GM10847 (cell line): Measurements from ENCODE around the gene DRD4.

ENCODE experiments used
- POLR2A ChIP-seq: IDR thresholded peaks from 2 replicates; pipeline ENCODE4 v1.6.1; 2011; ENCODE audit not compliant: insufficient read length; ENCODE audit errors: extremely low read depth

DRD4 gene

GRCh38 chr11:643849-644738, 7.0 kb downstream of the DRD4 start:
- TF ChIP-seq POLR2A, result no peak

GRCh38 chr11:645536-645935, 8.5 kb downstream of the DRD4 start:
- TF ChIP-seq POLR2A, result no peak

- no peak for TF ChIP-seq POLR2A
These were observed 9.1 kb downstream of the DRD4 start for GRCh38 chr11:646214-646613.

- TF ChIP-seq POLR2A, result no peak
These were observed 13.4 kb downstream of the DRD4 start for GRCh38 chr11:650482-650881.

- no peak for TF ChIP-seq POLR2A
These were observed 16.8 kb downstream of the DRD4 start for GRCh38 chr11:653837-654236.

GRCh38 chr11:655036-655726, 18.1 kb downstream of the DRD4 start:
- no peak for TF ChIP-seq POLR2A

- TF ChIP-seq POLR2A, result no peak
These were observed 19.4 kb downstream of the DRD4 start for GRCh38 chr11:656426-656825.

- TF ChIP-seq POLR2A, result no peak
These were observed 19.8 kb downstream of the DRD4 start for GRCh38 chr11:656866-657265.

GRCh38 chr11:657691-658126, 20.6 kb downstream of the DRD4 start:
- TF ChIP-seq POLR2A, result no peak

GRCh38 chr11:659532-660085, 22.5 kb downstream of the DRD4 start:
- no peak for TF ChIP-seq POLR2A

GRCh38 chr11:660281-660680, 23.2 kb downstream of the DRD4 start:
- TF ChIP-seq POLR2A, result no peak

GRCh38 chr11:660681-661444, 23.8 kb downstream of the DRD4 start:
- TF ChIP-seq POLR2A, result no peak

GRCh38 chr11:662689-663274, 25.7 kb downstream of the DRD4 start:
- TF ChIP-seq POLR2A, result no peak

GRCh38 chr11:665062-665703, 28.1 kb downstream of the DRD4 start:
- TF ChIP-seq POLR2A, result no peak
